CD4-positive, alpha-beta T cell (primary cell): ENCODE results near the gene KIAA1755. TPM values are rescaled to one million over a fixed set of nuclear protein-coding genes. Genes with fewer than 3 reads are reported as not detected.

Experiments
- ATAC-seq: fragments of 200-7000 bp; cut with Tn5 transposase; one replicate; pipeline ENCODE4 v1.10.0; 2022; ENCODE audit warnings: mild to moderate bottlenecking; ENCODE audit not compliant: poor library complexity
- CTCF ChIA-PET: fragments of 350-600 bp; sonication (Branson Sonifier 250); formaldehyde crosslinking; loops from one replicate; lab custom pipeline; 2021; ENCODE audit warnings: antibody characterized with exemption, inconsistent platforms; lab: Charles Lee
- POLR2A ChIA-PET: fragments of 350-600 bp; sonication (Branson Sonifier 250); formaldehyde crosslinking; loops from one replicate; lab custom pipeline; 2021; ENCODE audit warnings: antibody characterized with exemption, inconsistent platforms; lab: Charles Lee
- DNase-seq, 14 experiments: peaks; one replicate each; pipeline ENCODE4 v3.0.0-alpha.2; 2013 to 2020; ENCODE audit warnings: mixed read lengths in 2 of 14
- H3K27ac ChIP-seq, 2 donors: one replicate each; pipeline versions ENCODE4 v1.5.1 to v1.7.0; 2013; ENCODE audit warnings: low read length in 2 of 2, low read depth in 1 of 2, mild to moderate bottlenecking in 1 of 2
- H3K27me3 ChIP-seq, 2 experiments: 1 replicate in 1 of 2; 2 replicates in 1 of 2; pipeline versions ENCODE4 v1.6.1 to v1.7.0; 2013; ENCODE audit warnings: low read length in 2 of 2, control low read depth in 1 of 2, mild to moderate bottlenecking in 1 of 2, moderate library complexity in 1 of 2; ENCODE audit not compliant: insufficient read depth in 2 of 2, control insufficient read depth in 1 of 2
- H3K36me3 ChIP-seq: one replicate; pipeline ENCODE4 v1.6.1; 2013; ENCODE audit warnings: low read length, control low read depth; ENCODE audit not compliant: insufficient read depth
- H3K4me1 ChIP-seq: one replicate; pipeline ENCODE4 v1.6.1; 2013; ENCODE audit warnings: low read length, control low read depth; ENCODE audit not compliant: insufficient read depth
- H3K4me3 ChIP-seq: one replicate; pipeline ENCODE4 v1.5.1; 2013; ENCODE audit warnings: mild to moderate bottlenecking, low read length, moderate library complexity
- H3K9me3 ChIP-seq, 2 experiments: 1 replicate in 1 of 2; 2 replicates in 1 of 2; pipeline versions ENCODE4 v1.6.1 to v1.7.0; 2013; ENCODE audit warnings: low read length in 2 of 2, mild to moderate bottlenecking in 2 of 2, control low read depth in 1 of 2, moderate library complexity in 1 of 2; ENCODE audit not compliant: control insufficient read depth in 1 of 2, insufficient read depth in 1 of 2
- H3K27ac Mint-ChIP-seq: one replicate; pipeline ENCODE4 v1.8.0; 2020; ENCODE audit warnings: mixed read lengths
- H3K27me3 Mint-ChIP-seq: one replicate; pipeline ENCODE4 v1.8.0; 2021; ENCODE audit warnings: mixed read lengths
- H3K36me3 Mint-ChIP-seq: one replicate; pipeline ENCODE4 v1.8.0; 2021; ENCODE audit warnings: low read depth, mixed read lengths
- H3K4me1 Mint-ChIP-seq: one replicate; pipeline ENCODE4 v1.8.0; 2021; ENCODE audit warnings: low read depth, mixed read lengths
- H3K4me3 Mint-ChIP-seq: one replicate; pipeline ENCODE4 v1.8.0; 2020; ENCODE audit warnings: mild to moderate bottlenecking, mixed read lengths
- H3K9me3 Mint-ChIP-seq: one replicate; pipeline ENCODE4 v1.8.0; 2020; ENCODE audit warnings: mixed read lengths
- CTCF ChIP-seq: fragments of 200-600 bp; IDR thresholded peaks from one replicate; pipeline ENCODE4 v1.8.0; 2022; ENCODE audit warnings: antibody characterized with exemption, mild to moderate bottlenecking
- intact Hi-C, 2 experiments: fragments of 100-400 bp; cut with DNase I in 1 of 2; cut with micrococcal nuclease in 1 of 2; formaldehyde crosslinking; loops; one replicate each; pipeline versions ENCODE4 v1.15.1 to v1.9.0; 2023 to 2025; cut with DNase I, micrococcal nuclease
- total RNA-seq, 174 experiments: library from RNA in 2 of 174; stranded (reverse) in 2 of 174; gene quantifications; one replicate each; pipeline ENCODE4 v1.2.3 and lab custom pipeline; 2021 to 2026

The KIAA1755 gene
- total RNA-seq, 2 experiments from 2014 or later: not detected

- Mint-ChIP-seq H3K4me1 (no peaks in the 10 kb centered on the region), H3K9me3 (no peaks in the 10 kb centered on the region), H3K4me3 (no peak overlapping the region), H3K27ac (no peak overlapping the region), H3K27me3 (no peaks in the 10 kb centered on the region), H3K36me3 (no peaks in the 10 kb centered on the region)
- ATAC-seq (no peak), DNase-seq (no peak)
- ChIA-PET POLR2A (no interaction called here), CTCF (no interaction called here)
- H3K4me1 ChIP-seq: peaks cover 5% of the 10 kb centered on the region
- no peaks in the 10 kb centered on the region for H3K9me3 ChIP-seq
- H3K36me3 ChIP-seq: no peaks in the 10 kb centered on the region
- no peak for TF ChIP-seq CTCF
- peaks cover 0 to 5% of the 10 kb centered on the region in 2 experiments for H3K27me3 ChIP-seq
- H3K27ac ChIP-seq: no peak overlapping the region
- intact Hi-C loops: loop anchor here (5.0 kb wide), 2 partner anchors 151 to 571 kb away; no protein-coding TSS in a partner anchor
- no peak overlapping the region for H3K4me3 ChIP-seq
Observed at GRCh38 chr20:38223743-38224100, 36.8 kb downstream of the KIAA1755 start.

GRCh38 chr20:38222923-38223742 is 37.4 kb downstream of the KIAA1755 start:
- intact Hi-C loops: loop anchor here (1.0 to 5.0 kb wide), 3 partner anchors 151 to 571 kb away; no protein-coding TSS in a partner anchor
- H3K27ac ChIP-seq: no peak overlapping the region
- Mint-ChIP-seq H3K27ac (no peak overlapping the region), H3K27me3 (no peaks in the 10 kb centered on the region), H3K9me3 (no peaks in the 10 kb centered on the region), H3K4me1 (no peaks in the 10 kb centered on the region), H3K36me3 (no peaks in the 10 kb centered on the region), H3K4me3 (no peak overlapping the region)
- TF ChIP-seq CTCF: peak; percentile 16
- H3K4me3 ChIP-seq: no peak overlapping the region
- peaks cover 0 to 5% of the 10 kb centered on the region in 2 experiments for H3K27me3 ChIP-seq
- ChIA-PET CTCF (interaction anchor here (0.6 to 1.0 kb wide), 2 partner anchors 150 to 600 kb away, joined by 3 to 4 read pairs; no protein-coding TSS in a partner anchor), POLR2A (no interaction called here)
- H3K36me3 ChIP-seq: no peaks in the 10 kb centered on the region
- DNase-seq (no peak), ATAC-seq (no peak)
- no peaks in the 10 kb centered on the region for H3K9me3 ChIP-seq
- peaks cover 5% of the 10 kb centered on the region for H3K4me1 ChIP-seq

- Histone ChIP-seq H3K27me3 (peaks cover 0 to 5% of the 10 kb centered on the region in 2 experiments), H3K4me1 (peaks cover 5% of the 10 kb centered on the region), H3K36me3 (no peaks in the 10 kb centered on the region), H3K9me3 (no peaks in the 10 kb centered on the region), H3K4me3 (no peak overlapping the region), H3K27ac (no peak overlapping the region)
- peak; percentile 34 for ATAC-seq
- peak; percentile 16 to 67 (median 37) for DNase-seq
- POLR2A ChIA-PET: no interaction called here
- H3K27me3 Mint-ChIP-seq: no peaks in the 10 kb centered on the region
- no peaks in the 10 kb centered on the region for H3K36me3 Mint-ChIP-seq
- CTCF ChIA-PET: interaction anchor here (1.0 kb wide), 1 partner anchor 149 kb away, joined by 3 read pairs; no protein-coding TSS in a partner anchor
- no peak overlapping the region for H3K4me3 Mint-ChIP-seq
- no peak overlapping the region for H3K27ac Mint-ChIP-seq
- no peaks in the 10 kb centered on the region for H3K4me1 Mint-ChIP-seq
- intact Hi-C loops: loop anchor here (1.0 to 5.0 kb wide), 3 partner anchors 150 to 570 kb away; no protein-coding TSS in a partner anchor
- peak; percentile 67 for TF ChIP-seq CTCF
- no peaks in the 10 kb centered on the region for H3K9me3 Mint-ChIP-seq
Observed at GRCh38 chr20:38222231-38222922, 38.2 kb downstream of the KIAA1755 start.
